Stimulated activated CD8-positive, alpha-beta memory T cell treated with anti-CD3 and anti-CD28 coated beads, Interleukin-15, amount 100 ng/mL, for 24 hours (primary cell): ENCODE results near the gene SCIN.

Experiments used
- DNase-seq: peaks from one replicate; pipeline ENCODE4 v3.0.0-alpha.2; 2020; ENCODE audit warnings: low read depth

The SCIN gene

DNA sequence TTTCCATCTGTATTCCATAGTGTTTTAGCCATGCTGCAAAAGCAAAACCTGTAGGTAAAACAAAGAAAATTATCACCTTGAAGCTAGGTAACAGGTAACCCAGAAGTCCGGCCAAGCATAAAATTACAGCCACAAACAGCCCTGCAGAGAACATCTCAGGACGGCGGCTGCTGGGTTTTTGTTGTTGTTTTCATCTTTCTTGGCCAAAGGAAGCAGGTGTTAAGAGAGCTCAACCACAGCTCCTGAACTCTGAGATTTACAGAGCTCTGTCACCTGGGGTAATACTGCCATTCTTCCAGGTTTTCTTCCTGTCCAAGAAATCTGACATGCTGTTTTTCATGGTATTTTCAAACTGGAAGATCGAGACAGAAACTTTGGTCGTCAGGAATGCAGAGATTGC, 847 bp upstream of the SCIN start:
- DNase-seq = no peak

DNA sequence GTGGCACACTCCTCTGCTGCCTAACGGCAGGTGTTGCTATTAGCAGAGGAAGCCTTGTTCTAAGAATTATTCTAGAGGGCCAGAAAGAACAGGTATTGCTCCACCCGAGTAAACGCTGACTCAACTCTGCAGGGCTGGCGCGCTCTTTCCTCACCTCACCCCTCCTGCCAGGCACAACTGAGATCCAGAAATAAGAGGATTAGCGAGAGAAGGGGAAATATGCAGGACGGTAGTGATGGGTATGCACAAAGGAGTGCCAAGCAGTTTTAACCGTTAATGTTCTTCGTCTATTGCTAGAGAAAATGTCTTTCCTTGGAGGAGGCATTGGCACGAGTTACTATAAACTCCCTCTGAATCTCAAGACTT, 369 bp upstream of the SCIN start:
- no peak for DNase-seq

GRCh38 chr7:12571691-12572090, 1.2 kb downstream of the SCIN start:
- DNase-seq = no peak

GRCh38 chr7:12572941-12573575, 2.5 kb downstream of the SCIN start:
- no peak for DNase-seq

- no peak for DNase-seq
Observed at GRCh38 chr7:12573885-12574284, 3.4 kb downstream of the SCIN start.

GRCh38 chr7:12578930-12579640, 8.6 kb downstream of the SCIN start:
- DNase-seq = no peak

GRCh38 chr7:12581897-12582296, 11.4 kb downstream of the SCIN start:
- DNase-seq = no peak

DNA sequence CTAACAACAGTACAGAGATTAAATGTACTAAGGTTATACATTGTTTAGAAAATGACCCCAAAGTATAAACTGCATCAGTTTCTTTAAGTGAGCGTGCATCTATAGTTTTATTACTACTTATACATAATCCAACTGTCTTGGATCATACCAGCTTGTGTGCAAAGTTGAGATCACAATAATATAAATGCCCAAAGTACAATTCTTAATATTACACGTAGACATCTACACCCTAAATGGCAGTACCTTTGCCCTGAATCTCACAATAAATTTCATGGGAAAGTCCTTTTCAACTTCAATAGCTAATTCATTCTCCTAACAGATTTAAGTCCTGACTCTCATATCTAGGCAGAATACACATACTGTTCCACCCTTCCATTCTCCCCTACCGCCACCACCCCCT, 11.8 kb downstream of the SCIN start:
- DNase-seq = no peak

DNA sequence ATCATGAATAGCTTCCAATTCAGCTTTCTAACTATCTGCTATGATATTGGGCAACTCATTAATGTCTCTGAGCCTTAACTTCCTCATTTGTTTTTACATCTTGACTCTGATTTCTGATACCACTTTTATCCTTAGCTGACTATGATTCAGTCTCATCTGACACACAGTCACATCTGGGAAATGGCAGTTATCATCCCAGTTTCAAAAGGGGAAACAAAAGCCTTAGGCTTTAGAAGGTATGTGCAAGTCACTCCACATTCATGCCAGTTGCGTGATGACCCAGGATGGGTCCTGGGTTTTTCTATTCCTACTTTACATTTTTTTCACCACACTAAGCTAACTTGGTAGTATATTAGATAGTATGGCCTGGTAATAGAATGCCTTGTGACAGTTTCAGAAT, 12.7 kb downstream of the SCIN start:
- no peak for DNase-seq

DNA sequence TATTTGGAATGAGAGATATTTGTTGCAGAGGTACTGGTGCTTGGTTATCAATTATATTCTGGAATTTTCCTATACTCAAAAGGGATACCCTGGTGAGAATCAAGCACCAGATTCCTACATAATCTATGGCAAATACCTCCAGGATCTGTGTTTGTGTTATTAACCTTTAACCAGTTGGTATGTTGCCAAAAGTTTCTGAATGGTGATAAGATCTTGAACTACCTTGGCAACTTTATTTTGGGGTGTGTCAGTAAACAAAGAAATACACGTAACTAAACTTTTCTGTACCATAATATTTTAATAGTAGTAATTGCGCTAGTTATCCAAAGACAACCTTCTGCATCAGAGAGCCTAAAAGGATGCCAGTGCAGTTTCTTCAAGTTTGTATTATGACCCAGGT, 13.4 kb downstream of the SCIN start:
- no peak for DNase-seq

- DNase-seq = no peak
Observed at GRCh38 chr7:12584930-12585329, 14.4 kb downstream of the SCIN start.

DNA sequence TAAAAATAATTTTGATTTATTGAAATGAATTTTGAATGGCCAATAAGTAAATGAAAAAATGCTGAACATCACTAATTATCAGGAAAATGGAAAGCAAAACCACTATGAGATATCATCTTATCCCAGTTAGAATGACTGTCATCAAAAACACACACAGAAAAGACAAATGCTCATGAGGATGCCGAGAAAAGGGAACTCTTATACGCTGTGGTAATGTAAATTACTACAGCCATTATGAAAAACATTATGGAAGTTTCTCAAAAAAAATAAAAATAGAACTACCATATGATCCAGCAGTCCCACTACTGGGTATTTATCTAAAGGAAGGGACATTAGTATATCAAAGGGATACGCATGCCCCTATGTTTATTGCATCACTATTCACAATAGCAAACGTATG, 15.8 kb downstream of the SCIN start:
- DNase-seq = no peak

DNA sequence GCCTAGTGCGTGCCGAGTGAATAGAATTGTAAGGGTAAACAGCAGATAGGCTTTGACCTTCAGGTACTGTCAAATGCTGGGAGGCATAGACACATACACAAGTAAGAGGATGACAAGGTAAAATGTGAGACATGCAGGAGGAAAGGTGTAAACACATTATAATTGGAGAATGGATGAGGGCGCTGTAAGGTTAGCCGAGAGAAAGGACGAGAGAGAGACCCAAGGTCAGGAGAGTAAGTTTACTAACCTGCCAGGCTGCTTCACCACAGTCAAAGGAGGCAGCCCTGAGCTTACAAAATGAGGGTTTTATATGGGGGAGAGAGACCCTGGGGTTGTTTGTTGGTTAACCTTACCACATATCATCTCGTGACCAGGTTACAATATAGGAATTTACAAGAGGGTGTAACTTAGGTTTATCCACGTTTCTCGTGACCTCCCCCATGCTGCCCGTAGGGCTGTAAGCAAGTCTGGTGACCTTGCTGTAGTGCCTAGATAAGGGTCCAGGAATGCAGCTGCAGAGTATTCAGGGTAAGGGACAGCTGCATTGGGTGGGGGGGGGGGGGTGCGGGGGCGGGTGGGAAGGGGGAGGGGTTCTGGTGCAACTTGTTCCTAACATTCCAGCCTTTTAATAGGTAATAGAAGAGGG, 17.9 kb downstream of the SCIN start:
- DNase-seq = no peak

- DNase-seq = no peak
Observed at GRCh38 chr7:12590559-12590958, 20.0 kb downstream of the SCIN start.

DNA sequence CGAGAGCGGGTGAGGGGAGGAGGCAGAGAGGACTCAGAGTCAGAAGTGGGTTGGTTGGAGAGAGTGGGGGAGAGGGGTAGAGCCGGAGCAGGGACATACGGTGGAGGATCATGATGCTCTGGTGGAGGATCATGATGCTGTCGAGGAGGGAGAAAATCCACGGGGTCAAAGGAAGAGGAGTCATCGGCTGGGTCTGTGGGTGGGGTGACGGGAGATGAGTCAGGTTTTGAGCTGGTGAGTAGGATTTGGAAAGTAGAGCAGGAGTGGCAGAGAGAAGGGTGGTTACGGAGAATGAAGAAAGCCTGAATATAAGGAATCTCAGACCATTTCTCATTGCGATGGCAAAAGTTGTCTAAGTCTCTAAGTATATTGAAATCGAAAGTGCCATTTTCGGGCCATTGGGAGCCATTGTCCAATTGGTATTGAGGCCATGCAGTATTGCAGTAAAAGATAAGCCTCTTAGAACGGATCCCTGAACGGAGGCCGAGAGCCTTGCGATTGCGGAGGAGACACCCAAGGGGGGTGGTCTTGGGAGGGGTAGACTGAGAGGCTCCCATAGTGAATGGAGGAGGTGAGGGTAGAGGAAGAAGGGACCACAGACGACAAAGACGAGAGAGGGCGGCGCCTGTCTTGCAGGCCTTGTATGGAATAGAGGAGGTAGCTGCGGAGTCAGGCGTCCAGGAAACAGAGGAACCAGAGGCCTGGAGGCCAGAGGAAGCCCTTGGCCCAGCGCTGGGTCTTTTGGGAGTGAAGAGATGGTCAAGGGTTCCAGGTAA, 23.8 kb downstream of the SCIN start:
- DNase-seq = no peak

GRCh38 chr7:12595148-12595547, 24.6 kb downstream of the SCIN start:
- DNase-seq = no peak

DNA sequence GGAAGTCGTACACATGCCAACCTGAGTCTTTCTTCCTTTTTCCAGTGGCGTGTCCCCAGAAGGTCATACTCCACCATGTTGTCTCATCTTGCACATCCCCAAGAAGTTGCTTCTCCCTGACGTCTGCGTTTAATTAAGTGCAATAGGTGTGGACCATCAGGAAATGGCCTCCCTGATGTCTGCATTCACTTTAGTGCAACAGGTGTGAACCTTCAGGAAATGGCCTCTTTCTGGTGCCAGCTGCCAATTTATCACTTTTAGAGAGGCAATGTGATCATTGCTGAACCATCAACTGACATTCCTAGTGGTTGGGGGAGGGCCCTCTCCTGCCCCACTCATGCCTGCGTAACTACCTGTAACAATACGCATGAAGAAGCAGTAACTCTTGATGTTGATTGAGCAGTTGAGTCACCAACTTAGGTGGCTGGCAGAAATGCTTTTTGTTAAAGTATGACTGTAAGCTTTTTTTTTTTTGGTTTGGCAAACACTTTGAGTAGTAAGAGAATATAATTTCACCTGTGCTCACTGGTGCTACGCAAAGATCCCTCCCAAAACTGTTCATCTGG, 25.8 kb downstream of the SCIN start:
- DNase-seq = no peak

- DNase-seq = no peak
Observed at GRCh38 chr7:12601302-12601869, 30.9 kb downstream of the SCIN start.

DNA sequence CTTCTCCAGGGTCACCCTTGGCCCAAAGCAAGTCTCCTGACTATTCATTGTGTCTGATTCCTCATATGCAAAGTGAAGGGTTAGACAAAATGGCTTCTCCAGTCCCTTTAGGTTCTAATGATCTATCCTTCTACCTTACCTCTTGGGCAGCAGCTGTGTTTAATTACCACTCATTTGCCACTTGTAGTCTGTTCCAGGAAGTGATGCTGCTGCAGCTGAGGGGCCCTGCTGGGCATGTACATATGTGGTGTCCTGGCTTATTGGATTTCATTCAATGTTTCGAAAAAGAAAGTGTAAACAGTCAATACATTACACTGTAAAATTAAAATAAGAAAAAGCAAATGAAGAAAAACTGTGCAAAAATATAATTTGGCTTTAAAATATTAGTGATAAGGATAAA, 36.6 kb downstream of the SCIN start:
- no peak for DNase-seq

DNA sequence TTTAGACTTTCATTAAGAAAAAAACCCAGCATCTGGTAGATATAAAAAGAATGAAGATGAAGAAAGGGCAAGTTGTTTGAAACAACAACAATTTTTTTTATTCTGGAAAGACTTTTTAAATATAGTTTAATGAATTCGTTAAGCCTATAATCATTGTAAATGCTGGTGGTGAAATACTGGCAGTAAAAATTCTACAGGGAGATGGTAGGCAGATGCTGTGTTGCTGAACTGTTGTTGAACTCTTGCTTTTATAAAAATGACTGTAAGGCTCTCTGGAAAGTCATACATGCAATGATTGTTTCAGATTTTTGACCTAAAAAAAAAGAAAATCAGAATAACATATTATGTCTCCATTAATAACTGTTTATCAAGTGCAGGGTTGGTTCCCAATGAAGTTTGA, 39.0 kb downstream of the SCIN start:
- DNase-seq = no peak

- DNase-seq = no peak
Observed at GRCh38 chr7:12610899-12611298, 40.4 kb downstream of the SCIN start.

DNA sequence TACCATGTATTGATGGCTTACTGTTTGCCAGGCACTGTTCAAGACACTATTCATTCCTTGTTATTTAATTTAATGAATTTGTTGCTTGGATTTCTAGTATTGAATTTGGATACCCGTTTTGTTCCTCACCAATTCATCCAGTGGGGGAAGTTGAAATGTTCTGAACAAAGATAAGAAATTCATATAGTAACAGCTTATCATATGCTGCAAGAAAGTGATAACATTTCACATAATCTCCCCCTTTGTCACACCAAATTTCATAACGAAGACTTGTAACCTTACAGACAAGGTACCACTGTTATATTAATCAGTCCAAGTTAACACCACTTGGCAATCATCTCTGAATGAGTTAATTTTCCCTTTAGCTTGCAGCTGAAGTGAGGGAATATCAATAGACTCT, 42.1 kb downstream of the SCIN start:
- DNase-seq = no peak
